Activated CD4-positive, alpha-beta memory T cell treated with anti-CD3 and anti-CD28 coated beads, Interleukin-2, amount 10 ng/mL, durations not matched to agents 7 days and 5 days (primary cell): ENCODE data around the gene NOVA1. TPM values are rescaled to one million over a fixed set of nuclear protein-coding genes. Genes with fewer than 3 reads are reported as not detected.

ENCODE experiments used
- CTCF ChIA-PET: fragments of 350-600 bp; sonication (Branson Sonifier 250); formaldehyde crosslinking; loops from one replicate; lab custom pipeline; 2021; ENCODE audit warnings: antibody characterized with exemption, inconsistent platforms; lab: Charles Lee
- POLR2A ChIA-PET: fragments of 350-600 bp; sonication (Branson Sonifier 250); formaldehyde crosslinking; loops from one replicate; lab custom pipeline; 2021; ENCODE audit warnings: antibody characterized with exemption; lab: Charles Lee
- DNase-seq: peaks from one replicate; pipeline ENCODE4 v3.0.0-alpha.2; 2020
- H3K27ac Mint-ChIP-seq: one replicate; pipeline ENCODE4 v1.8.0; 2021; ENCODE audit warnings: mild to moderate bottlenecking, mixed read lengths
- H3K27me3 Mint-ChIP-seq: one replicate; pipeline ENCODE4 v1.8.0; 2021; ENCODE audit warnings: mixed read lengths
- H3K36me3 Mint-ChIP-seq: one replicate; pipeline ENCODE4 v1.8.0; 2021; ENCODE audit warnings: low read depth, mixed read lengths
- H3K4me1 Mint-ChIP-seq: one replicate; pipeline ENCODE4 v1.8.0; 2021; ENCODE audit warnings: mixed read lengths
- H3K4me3 Mint-ChIP-seq: one replicate; pipeline ENCODE4 v1.8.0; 2021; ENCODE audit warnings: mild to moderate bottlenecking, mixed read lengths
- H3K9me3 Mint-ChIP-seq: one replicate; pipeline ENCODE4 v1.8.0; 2021; ENCODE audit warnings: mixed read lengths
- total RNA-seq, 2 experiments: library from RNA; stranded (reverse); gene quantifications; one replicate each; pipeline ENCODE4 v1.2.3, GENCODE V29; 2021

NOVA1 gene
- total RNA-seq, 2 experiments from 2014 or later = not detected

GRCh38 chr14:26548406-26548805 is 49.4 kb downstream of the NOVA1 start:
- no peak overlapping the region for H3K27ac Mint-ChIP-seq
- H3K4me3 Mint-ChIP-seq = no peak overlapping the region
- H3K36me3 Mint-ChIP-seq = no peaks in the 10 kb centered on the region
- H3K9me3 Mint-ChIP-seq = peaks cover 3% of the 10 kb centered on the region
- H3K4me1 Mint-ChIP-seq = no peaks in the 10 kb centered on the region
- POLR2A ChIA-PET = no interaction called here
- DNase-seq = no peak
- CTCF ChIA-PET = no interaction called here
- no peaks in the 10 kb centered on the region for H3K27me3 Mint-ChIP-seq

DNA sequence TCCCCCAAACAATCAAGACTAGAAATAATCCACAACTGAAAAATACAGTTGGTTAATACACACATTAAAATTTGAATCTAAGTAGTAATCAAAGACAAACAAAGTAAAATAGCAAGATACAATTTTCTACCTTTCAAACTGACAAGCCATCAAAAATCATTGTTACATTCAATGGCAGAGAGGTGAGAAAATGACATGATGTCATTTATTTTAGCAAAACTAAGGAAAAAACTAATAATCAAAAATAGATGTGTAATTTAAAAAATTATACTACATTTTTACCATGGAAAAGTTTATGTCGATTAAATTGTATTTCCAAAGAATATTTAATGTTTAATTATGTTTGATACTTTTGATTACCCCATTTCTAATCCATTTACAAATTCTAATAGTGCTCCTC is 59.7 kb downstream of the NOVA1 start:
- ChIA-PET POLR2A (no interaction called here), CTCF (no interaction called here)
- Mint-ChIP-seq H3K4me1 (no peaks in the 10 kb centered on the region), H3K9me3 (peaks cover 7% of the 10 kb centered on the region), H3K4me3 (no peak overlapping the region), H3K27ac (no peak overlapping the region), H3K36me3 (no peaks in the 10 kb centered on the region), H3K27me3 (no peaks in the 10 kb centered on the region)
- no peak for DNase-seq

GRCh38 chr14:26531894-26532293 is 65.9 kb downstream of the NOVA1 start:
- ChIA-PET CTCF (no interaction called here), POLR2A (no interaction called here)
- Mint-ChIP-seq H3K4me3 (no peak overlapping the region), H3K36me3 (no peaks in the 10 kb centered on the region), H3K9me3 (peaks cover 22% of the 10 kb centered on the region), H3K27ac (no peak overlapping the region), H3K27me3 (no peaks in the 10 kb centered on the region), H3K4me1 (no peaks in the 10 kb centered on the region)
- no peak for DNase-seq

- no peaks in the 10 kb centered on the region for H3K27me3 Mint-ChIP-seq
- ChIA-PET CTCF (no interaction called here), POLR2A (no interaction called here)
- H3K4me3 Mint-ChIP-seq = no peak overlapping the region
- peaks cover 25% of the 10 kb centered on the region for H3K9me3 Mint-ChIP-seq
- DNase-seq = no peak
- no peak overlapping the region for H3K27ac Mint-ChIP-seq
- no peaks in the 10 kb centered on the region for H3K4me1 Mint-ChIP-seq
- H3K36me3 Mint-ChIP-seq = no peaks in the 10 kb centered on the region
Measured at GRCh38 chr14:26528415-26529182, 69.2 kb downstream of the NOVA1 start.

GRCh38 chr14:26527095-26527494 is 70.7 kb downstream of the NOVA1 start:
- H3K9me3 Mint-ChIP-seq = peaks cover 21% of the 10 kb centered on the region
- CTCF ChIA-PET = no interaction called here
- H3K4me1 Mint-ChIP-seq = no peaks in the 10 kb centered on the region
- DNase-seq = no peak
- H3K4me3 Mint-ChIP-seq = no peak overlapping the region
- POLR2A ChIA-PET = no interaction called here
- no peaks in the 10 kb centered on the region for H3K27me3 Mint-ChIP-seq
- no peaks in the 10 kb centered on the region for H3K36me3 Mint-ChIP-seq
- no peak overlapping the region for H3K27ac Mint-ChIP-seq

- Mint-ChIP-seq H3K36me3 (no peaks in the 10 kb centered on the region), H3K4me3 (no peak overlapping the region), H3K27me3 (no peaks in the 10 kb centered on the region), H3K9me3 (peaks cover 15% of the 10 kb centered on the region), H3K27ac (no peak overlapping the region), H3K4me1 (no peaks in the 10 kb centered on the region)
- ChIA-PET CTCF (no interaction called here), POLR2A (no interaction called here)
- DNase-seq = no peak
Measured at GRCh38 chr14:26526137-26526536, 71.7 kb downstream of the NOVA1 start.

GRCh38 chr14:26525085-26525484 is 72.7 kb downstream of the NOVA1 start:
- no peak for DNase-seq
- no peaks in the 10 kb centered on the region for H3K4me1 Mint-ChIP-seq
- H3K27ac Mint-ChIP-seq = no peak overlapping the region
- H3K36me3 Mint-ChIP-seq = no peaks in the 10 kb centered on the region
- ChIA-PET POLR2A (no interaction called here), CTCF (no interaction called here)
- H3K4me3 Mint-ChIP-seq = no peak overlapping the region
- no peaks in the 10 kb centered on the region for H3K27me3 Mint-ChIP-seq
- peaks cover 11% of the 10 kb centered on the region for H3K9me3 Mint-ChIP-seq

DNA sequence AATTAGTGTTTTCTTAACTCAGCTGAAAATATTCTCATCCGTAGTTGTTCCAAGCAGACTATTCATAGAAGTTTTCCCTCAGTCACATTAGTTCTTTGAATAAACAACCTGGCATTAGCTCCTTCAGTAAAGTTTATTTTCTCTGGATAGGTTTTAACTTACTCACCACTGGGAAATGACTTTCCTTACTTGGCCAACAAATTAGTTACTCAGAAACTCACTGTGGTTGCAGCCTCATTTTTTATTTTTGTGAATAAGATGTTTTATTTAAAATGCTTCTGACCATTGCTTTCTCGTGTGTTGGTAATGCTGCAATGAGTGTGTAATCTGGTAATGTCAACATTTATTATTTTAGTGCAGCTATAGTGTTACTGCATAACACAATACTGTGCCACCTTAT is 74.9 kb downstream of the NOVA1 start:
- ChIA-PET POLR2A (no interaction called here), CTCF (no interaction called here)
- Mint-ChIP-seq H3K27me3 (no peaks in the 10 kb centered on the region), H3K4me3 (no peak overlapping the region), H3K27ac (no peak overlapping the region), H3K4me1 (no peaks in the 10 kb centered on the region), H3K36me3 (no peaks in the 10 kb centered on the region), H3K9me3 (peaks cover 11% of the 10 kb centered on the region)
- no peak for DNase-seq

GRCh38 chr14:26517771-26518170 is 80.1 kb downstream of the NOVA1 start:
- DNase-seq = no peak
- ChIA-PET CTCF (no interaction called here), POLR2A (no interaction called here)
- H3K36me3 Mint-ChIP-seq = no peaks in the 10 kb centered on the region
- H3K27ac Mint-ChIP-seq = no peak overlapping the region
- no peak overlapping the region for H3K4me3 Mint-ChIP-seq
- H3K4me1 Mint-ChIP-seq = no peaks in the 10 kb centered on the region
- peaks cover 11% of the 10 kb centered on the region for H3K9me3 Mint-ChIP-seq
- no peaks in the 10 kb centered on the region for H3K27me3 Mint-ChIP-seq

DNA sequence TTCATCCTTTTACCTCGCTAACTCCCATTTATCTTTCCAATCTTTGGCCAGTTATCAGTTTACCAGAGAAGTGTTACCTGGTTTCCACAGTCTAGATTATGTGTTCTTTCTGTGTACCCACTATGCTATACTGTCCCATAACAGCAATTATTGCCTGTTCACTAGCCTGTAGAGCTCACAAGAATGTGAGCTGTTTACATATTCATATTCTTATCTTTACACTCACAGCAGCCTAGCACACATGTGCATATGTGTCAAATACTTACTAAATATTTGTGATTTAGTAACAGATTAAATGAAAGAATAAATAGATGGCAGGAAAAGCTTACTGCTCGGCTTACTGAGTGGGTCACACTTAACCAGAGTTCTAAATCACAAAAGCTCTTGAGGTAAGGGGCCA is 97.8 kb downstream of the NOVA1 start:
- Mint-ChIP-seq H3K4me1 (no peaks in the 10 kb centered on the region), H3K4me3 (no peak overlapping the region), H3K27me3 (no peaks in the 10 kb centered on the region), H3K9me3 (peaks cover 5% of the 10 kb centered on the region), H3K27ac (no peak overlapping the region), H3K36me3 (no peaks in the 10 kb centered on the region)
- POLR2A ChIA-PET = no interaction called here
- CTCF ChIA-PET = no interaction called here
- DNase-seq = no peak

- H3K4me3 Mint-ChIP-seq = no peak overlapping the region
Measured at GRCh38 chr14:26499546-26499945, 98.3 kb downstream of the NOVA1 start.

DNA sequence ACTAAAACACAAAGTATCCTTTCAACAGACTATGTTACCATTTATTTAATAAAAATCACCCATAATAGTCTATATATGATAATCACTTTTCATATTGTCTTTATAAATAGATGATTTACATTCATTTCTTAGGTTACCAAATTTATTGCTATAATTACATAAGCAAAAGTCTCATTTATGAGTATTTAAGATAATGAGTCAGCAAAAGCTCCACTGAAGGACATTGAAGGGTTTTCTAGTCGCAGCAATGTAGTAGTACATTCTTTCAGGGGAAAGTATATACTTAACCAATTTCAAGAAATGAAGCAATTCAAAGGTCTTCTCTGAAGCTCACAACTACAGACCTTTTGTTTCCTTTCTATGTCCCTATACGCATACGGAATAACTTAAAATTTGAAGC is 110.9 kb downstream of the NOVA1 start:
- Mint-ChIP-seq H3K27me3 (no peaks in the 10 kb centered on the region), H3K9me3 (peaks cover 8% of the 10 kb centered on the region), H3K27ac (no peak overlapping the region), H3K36me3 (no peaks in the 10 kb centered on the region), H3K4me1 (no peaks in the 10 kb centered on the region), H3K4me3 (no peak overlapping the region)
- no peak for DNase-seq
- CTCF ChIA-PET = no interaction called here
- POLR2A ChIA-PET = no interaction called here

More at GRCh38 chr14:26499546-26499945, 98.3 kb downstream of the NOVA1 start:
- DNase-seq = no peak
- Mint-ChIP-seq H3K27me3 (no peaks in the 10 kb centered on the region), H3K27ac (no peak overlapping the region), H3K36me3 (no peaks in the 10 kb centered on the region), H3K9me3 (peaks cover 2% of the 10 kb centered on the region), H3K4me1 (no peaks in the 10 kb centered on the region)
- ChIA-PET CTCF (no interaction called here), POLR2A (no interaction called here)

GRCh38 chr14:26484562-26484961 is 113.3 kb downstream of the NOVA1 start:
- Mint-ChIP-seq H3K4me3 (no peak overlapping the region), H3K36me3 (no peaks in the 10 kb centered on the region), H3K9me3 (peaks cover 6% of the 10 kb centered on the region), H3K27me3 (no peaks in the 10 kb centered on the region), H3K4me1 (no peaks in the 10 kb centered on the region), H3K27ac (no peak overlapping the region)
- DNase-seq = no peak
- ChIA-PET POLR2A (no interaction called here), CTCF (no interaction called here)

GRCh38 chr14:26478967-26479366 is 118.9 kb downstream of the NOVA1 start:
- Mint-ChIP-seq H3K36me3 (no peaks in the 10 kb centered on the region), H3K9me3 (peaks cover 8% of the 10 kb centered on the region), H3K4me1 (no peaks in the 10 kb centered on the region), H3K27ac (no peak overlapping the region), H3K27me3 (no peaks in the 10 kb centered on the region), H3K4me3 (no peak overlapping the region)
- DNase-seq = no peak
- ChIA-PET CTCF (no interaction called here), POLR2A (no interaction called here)
